Measurements from ENCODE around the gene RHD.

GRCh38 chr1:25245393-25245792 lies 26.9 kb upstream of the RHD start:
- TF ChIP-seq CTCF (IDR thresholded peaks at IDR 0.05 in 4 of 5, conservative IDR thresholded peaks at IDR 0.05 in 1 of 5): no peak
- TF ChIP-seq POLR2A (IDR thresholded peaks at IDR 0.05): no peak

All from gastrocnemius medialis (tissue), 4 donors.